Heart left ventricle (tissue), 13 donors: ENCODE measurements around the gene SORCS1.

Experiments used
- POLR2A ChIP-seq, 2 donors: fragments of 450-650 bp; IDR thresholded peaks; one replicate each; pipeline ENCODE4 v1.6.1; 2017; ENCODE audit warnings: antibody characterized with exemption in 2 of 2, mild to moderate bottlenecking in 2 of 2, moderate library complexity in 2 of 2
- TF ChIP-seq, protein P1 (sequence below), 12 donors: fragments of 200-600 bp; sonication (generic) in 4 of 12; IDR thresholded peaks; one replicate each; pipeline versions ENCODE4 v1.5.0 to v1.8.0; 2018 to 2022; ENCODE audit warnings: antibody characterized with exemption in 12 of 12, mild to moderate bottlenecking in 5 of 12
- donor health status: ischemic (EF 13 %, LVEDD 7.1; RV severe dilation, severe dysfunction).
- donor health status: DM: no; HTN: yes; CAD: no.
- donor health status: DM: no; HTN: no; CAD: no.
- donor health status: ischemic (EF 25% LVEDD 6.9; RV normal size, moderate dysfunction).
- donor health status: ischemic (EF 25% LVEDD 5.7; RV mildly dilated, moderate dysfunction).
- donor health status: ischemic (EF 35%, LVEDD 5.7; RV mildly dilated, moderate dysfunction).
- donor health status: nonischemic (EF 11% LVEDD 7.7; RV severe dilation, severe dysfunction).
- donor health status: DM: yes; HTN: yes; CAD: no.
- donor health status: PGD.
- donor health status: ischemic (EF 29% LVEDD 5.4; RV normal size, mild dysfunction).
- donor health status: nonischemic (EF 23%, LVEDD 6.1; RV moderate dilation, normal function).

DNA sequence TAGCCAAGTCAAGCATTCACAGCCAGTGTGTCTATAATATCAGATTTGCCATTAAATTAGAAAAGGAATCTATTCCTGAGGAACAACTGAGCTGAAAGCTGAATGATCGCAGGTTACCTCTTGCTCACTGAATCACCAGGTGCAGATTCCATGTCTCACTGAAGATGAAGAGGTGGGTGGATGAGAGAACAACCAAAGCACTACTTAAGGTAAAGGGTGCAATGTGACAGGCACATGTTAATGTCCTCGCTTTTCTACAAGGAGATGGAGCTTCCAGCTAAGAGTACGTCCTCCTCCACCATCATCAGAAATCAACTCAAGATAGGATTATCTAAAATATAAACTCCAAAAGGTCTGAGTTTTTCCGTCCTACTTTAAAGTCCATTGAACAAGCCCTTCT is 4.6 kb downstream of the SORCS1 start:
- TF ChIP-seq, protein P1, sequence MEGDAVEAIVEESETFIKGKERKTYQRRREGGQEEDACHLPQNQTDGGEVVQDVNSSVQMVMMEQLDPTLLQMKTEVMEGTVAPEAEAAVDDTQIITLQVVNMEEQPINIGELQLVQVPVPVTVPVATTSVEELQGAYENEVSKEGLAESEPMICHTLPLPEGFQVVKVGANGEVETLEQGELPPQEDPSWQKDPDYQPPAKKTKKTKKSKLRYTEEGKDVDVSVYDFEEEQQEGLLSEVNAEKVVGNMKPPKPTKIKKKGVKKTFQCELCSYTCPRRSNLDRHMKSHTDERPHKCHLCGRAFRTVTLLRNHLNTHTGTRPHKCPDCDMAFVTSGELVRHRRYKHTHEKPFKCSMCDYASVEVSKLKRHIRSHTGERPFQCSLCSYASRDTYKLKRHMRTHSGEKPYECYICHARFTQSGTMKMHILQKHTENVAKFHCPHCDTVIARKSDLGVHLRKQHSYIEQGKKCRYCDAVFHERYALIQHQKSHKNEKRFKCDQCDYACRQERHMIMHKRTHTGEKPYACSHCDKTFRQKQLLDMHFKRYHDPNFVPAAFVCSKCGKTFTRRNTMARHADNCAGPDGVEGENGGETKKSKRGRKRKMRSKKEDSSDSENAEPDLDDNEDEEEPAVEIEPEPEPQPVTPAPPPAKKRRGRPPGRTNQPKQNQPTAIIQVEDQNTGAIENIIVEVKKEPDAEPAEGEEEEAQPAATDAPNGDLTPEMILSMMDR (IDR thresholded peaks at IDR 0.05), result no peak
- TF ChIP-seq POLR2A (IDR thresholded peaks at IDR 0.05), result no peak
